Activated effector memory CD4-positive, alpha-beta T cell treated with Interleukin-2 at 50 U/mL for 16 hours (primary cell): ENCODE measurements around the gene LURAP1L.

ENCODE experiments used
- DNase-seq: peaks from one replicate; pipeline ENCODE4 v3.0.0-alpha.2; 2020

The LURAP1L gene

GRCh38 chr9:12777121-12778022 is 2.6 kb downstream of the LURAP1L start:
- DNase-seq = no peak

DNA sequence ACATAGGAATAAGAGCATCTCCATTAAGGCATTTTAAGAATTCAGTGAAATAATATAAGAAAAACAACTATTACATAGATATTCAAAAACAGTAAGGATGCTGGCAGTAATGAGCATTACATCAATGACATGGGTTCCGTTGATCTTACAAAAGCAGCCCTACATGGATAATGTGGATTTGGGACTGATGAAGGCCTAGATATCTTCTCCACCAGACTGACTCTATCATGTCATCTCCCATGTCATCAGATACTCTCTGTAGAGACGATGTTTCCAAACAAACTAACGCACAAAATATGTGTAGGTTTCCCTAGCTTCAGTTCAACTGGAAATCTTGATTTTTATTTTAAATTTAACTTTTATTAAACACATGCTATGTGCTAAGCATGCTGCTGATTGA is 3.6 kb downstream of the LURAP1L start:
- no peak for DNase-seq

DNA sequence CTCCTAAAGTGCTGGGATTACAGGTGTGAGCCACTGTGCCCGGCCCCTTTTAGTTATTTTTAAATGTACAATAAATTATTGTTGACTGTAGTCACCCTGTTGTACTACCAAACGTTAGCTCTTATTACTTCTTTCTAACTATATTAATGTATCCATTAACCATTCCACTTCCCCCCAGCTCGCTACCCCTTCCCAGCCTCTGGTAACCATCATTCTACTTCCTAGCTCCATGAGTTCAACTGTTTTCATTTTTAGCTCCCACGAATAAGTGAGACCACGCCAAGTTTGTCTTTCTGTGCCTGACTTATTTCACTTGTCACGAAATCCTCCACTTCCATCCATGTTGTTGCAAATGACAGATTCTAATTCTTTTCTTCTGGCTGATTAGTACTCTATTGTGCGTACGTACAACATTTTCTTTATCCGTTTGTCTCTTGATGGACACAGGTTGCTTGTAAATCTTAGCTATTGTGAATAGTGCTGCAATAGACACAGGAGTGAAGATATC is 6.5 kb downstream of the LURAP1L start:
- DNase-seq = no peak

DNA sequence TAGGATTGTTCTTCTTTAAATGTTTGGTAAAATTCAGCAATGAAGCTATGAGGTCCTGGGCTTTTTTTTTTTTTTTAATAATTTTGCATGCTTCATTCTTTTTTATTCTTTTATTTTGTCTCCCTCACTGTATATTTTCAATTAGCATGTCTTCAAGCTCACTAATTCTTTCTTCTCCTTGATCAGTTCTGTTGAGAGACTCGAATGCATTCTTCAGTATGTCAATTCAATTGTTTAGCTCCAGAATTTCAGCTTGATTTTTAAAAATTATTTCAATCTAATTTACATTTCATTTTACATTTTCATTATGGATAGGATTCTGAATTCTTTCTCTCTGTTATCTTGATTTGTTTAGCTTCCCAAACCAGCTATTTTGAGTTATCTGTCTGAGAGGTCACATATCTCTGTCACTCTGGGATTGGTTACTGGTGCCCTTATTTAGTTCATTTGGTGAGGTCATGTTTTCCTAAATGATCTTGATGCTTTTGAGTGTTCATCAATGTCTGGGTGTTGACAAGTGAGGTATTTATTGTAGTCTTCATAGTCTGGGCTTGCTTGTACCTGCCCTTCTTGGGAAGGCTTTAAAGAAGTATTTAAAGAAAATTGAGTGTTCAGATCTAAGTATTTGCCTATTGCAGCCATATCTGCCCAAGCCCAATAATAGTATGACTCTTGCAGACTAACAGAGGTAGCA is 9.1 kb downstream of the LURAP1L start:
- DNase-seq = no peak

DNA sequence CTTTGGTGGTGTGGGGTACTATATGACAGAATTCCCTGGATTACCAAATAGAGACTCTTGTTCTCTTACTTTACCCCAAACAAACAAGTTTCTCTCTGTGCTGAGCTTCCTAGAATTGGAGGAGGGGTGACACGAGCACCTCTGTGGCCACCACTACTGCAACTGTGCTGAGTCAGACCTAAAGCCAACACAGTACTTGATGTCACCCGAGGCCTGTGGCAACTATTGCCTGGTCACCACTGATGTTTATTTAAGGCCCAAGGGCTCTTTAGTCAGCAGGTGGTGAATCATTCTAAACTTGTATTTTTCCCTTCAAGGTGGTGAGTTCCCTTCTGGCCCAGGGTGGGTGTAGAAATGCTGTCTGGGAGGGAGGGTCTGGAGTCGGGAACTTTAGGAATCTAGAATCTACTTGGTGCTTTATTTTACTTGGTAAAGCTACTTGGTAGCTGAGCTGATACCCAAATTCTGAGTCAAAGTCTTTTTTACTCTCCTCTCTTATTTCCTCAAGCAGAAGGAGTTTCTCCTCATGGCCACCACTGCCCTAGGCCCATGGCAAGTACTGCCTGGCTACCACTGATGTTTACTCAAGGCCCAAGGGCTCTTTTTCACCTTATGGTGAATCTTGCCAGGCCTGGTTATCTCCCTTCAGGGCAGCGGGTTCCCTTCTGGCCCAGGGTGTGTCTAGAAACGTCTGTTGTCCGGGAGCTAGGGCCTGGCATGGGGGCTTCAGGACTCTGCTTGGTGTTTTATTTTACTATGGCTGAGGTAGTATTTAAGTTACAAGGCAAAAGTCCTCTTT is 9.8 kb downstream of the LURAP1L start:
- DNase-seq = no peak

DNA sequence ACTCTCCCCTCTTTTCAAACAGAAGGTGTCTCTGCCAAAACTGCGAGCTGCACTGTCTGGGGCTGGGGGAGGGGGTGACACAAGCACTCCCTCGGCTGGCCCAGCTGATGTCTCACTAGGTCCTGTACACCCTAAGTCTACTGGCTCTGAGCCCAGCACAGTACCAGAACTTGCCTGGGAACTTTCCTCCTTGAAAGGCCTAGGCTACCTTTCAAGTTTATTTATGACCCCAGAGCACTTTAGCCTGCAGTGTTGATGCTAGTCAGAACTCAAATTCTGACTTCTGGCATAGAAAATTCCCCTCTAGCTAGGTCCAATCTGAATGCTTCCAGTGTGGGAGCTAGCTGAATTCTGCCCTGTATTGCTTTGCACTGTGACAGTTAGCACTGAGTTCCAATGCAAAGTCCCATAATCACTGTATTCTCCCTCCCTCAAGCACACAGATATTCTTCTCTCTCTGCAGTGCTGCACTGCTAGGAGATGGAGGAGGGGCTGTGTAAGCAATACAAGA is 10.5 kb downstream of the LURAP1L start:
- DNase-seq = no peak

GRCh38 chr9:12785941-12786340 is 11.1 kb downstream of the LURAP1L start:
- DNase-seq = no peak

GRCh38 chr9:12790001-12790400 is 15.2 kb downstream of the LURAP1L start:
- no peak for DNase-seq

GRCh38 chr9:12790883-12791282 is 16.1 kb downstream of the LURAP1L start:
- DNase-seq = no peak

- no peak for DNase-seq
These were observed 19.4 kb downstream of the LURAP1L start for GRCh38 chr9:12794101-12794799.

DNA sequence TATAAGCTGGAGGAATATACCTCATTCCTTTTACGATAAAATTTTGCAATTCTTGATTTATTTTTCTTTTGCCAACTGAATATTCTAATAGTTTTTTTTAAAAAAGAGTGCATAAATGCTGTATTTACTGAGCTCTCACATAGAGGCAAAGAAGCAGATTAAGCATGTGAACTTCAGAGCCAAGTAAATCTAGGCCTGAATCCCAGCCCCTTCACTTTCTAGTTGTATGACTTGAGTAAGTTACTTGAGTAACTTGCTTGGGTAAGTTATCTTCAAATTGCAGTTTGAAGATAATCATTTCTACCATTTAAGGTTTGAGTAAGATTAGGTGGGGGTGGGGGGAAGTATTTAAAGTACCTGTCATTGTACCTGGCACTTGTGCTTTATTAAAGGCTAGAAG is 21.8 kb downstream of the LURAP1L start:
- no peak for DNase-seq

GRCh38 chr9:12797037-12797436 is 22.2 kb downstream of the LURAP1L start:
- DNase-seq = no peak

DNA sequence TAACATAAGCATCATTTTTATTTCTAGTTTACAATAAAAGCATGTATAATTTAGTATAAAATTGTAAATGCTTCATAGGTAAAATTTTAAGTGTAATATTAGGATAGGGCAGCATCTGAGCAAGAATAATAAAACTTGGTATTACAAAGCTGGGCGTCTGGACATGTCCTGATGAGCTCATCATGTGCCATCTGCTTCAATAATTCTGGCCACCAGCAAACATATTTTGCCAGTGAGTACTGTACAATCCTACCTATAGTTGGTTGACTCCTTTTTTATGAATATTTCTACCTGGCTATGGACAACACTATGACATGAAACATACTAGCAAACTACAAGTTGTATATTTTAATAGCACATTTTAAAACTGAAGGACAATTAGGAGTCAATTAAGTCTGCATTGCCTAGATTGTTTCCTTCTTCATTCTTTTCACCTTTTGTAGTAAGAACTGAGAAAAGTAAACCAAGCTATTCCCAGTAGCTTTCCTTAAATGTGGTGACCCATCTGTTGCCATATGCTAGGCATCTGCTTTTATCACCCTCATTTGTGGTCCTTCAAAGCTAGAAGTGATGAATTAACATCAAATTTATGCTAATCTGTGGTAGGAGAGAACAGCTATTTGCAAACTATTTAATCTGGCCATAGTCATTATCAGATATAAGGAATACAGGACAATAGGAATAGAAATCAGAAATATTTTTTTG is 23.4 kb downstream of the LURAP1L start:
- no peak for DNase-seq

DNA sequence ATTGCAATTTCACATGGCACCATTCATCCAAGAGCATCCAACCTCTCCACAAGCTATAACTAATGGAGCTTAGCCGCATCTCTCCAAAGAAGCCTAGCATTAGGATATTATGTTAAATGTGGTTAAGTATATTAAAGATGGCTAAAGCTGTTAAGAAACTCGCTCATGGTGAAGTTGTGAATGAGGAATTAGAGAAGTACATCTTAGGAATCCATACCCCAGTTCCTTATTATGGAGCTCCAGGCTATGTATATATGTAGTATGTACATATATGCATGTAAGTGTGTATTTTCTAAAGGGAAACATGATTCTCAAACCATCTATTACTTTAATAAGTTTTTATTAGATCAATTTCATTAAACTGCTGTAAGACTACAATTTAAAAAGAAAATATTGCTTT is 26.4 kb downstream of the LURAP1L start:
- DNase-seq = no peak

DNA sequence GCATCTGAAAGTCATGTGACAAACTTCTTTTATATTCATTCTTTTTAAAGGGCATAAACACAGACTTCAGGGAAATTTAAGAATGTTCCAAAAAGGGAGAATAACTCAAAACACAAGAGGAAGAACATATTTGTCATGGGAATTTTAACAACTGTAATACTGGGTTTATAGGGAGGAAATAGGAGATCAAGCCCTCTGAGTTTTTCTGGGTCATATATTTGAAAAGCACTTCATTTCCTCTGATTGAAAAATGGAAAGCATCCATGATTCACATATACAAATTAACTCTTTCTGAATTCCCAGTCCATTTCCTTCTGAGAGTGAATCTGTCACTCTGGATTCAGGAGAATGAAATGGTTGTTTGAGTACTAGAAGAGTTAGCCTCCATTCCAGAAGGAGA is 26.8 kb downstream of the LURAP1L start:
- DNase-seq = no peak

DNA sequence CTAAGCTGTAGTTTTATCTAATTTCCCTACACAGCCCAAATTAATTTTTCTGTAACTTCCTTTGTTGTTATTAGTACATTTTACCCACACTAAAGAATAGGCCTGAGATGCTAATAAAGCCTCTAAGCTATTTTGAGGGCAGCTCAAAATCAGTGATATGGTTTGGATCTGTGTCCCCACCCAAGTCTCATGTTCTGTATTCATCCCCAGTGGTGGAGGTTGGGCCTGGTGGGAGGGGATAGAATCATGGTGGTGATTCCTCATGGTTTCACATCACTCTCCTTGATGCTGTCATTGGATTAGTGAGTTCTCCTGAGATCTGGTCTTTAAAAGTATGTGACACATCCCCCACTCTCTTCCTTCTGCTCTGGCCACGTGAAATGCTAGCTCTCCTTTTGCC is 27.3 kb downstream of the LURAP1L start:
- DNase-seq = no peak

DNA sequence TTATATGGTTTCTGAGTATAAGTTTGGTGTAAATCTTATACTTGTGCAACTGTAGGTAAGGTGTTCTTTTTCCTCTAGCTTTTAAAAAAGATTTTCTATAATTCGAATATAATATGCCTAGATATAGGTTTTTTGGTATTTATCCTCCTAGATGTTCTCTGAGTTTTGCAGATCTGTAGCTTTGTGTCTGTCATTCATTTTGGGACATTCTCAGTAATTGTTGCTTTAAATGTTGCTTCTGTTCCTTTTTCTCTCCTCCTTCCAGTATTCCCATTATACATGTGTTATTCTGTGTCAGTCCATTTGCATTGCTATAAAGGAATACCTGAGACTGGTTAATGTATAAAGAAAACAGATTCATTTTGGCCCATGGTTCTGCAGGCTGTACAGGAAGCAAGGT is 33.7 kb downstream of the LURAP1L start:
- no peak for DNase-seq

DNA sequence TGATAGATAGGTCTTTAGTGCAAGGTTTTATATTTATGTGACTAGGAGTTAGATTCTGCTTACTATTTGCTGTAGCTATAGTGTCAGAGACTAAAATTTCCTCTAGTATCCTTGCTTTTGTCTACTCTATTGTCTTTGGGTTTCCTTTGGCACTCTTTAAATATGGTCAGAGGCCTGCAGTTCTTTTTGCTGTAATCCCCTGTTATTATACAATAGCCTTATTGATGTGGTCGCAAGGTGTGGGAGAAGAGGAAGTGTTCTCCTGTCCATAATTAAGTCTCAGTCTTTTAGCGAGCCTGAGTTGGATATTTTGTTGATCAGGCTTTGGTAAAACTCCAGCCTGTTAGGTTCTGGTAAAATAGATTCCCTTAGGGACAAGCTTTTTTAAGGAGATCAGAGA is 34.9 kb downstream of the LURAP1L start:
- no peak for DNase-seq

DNA sequence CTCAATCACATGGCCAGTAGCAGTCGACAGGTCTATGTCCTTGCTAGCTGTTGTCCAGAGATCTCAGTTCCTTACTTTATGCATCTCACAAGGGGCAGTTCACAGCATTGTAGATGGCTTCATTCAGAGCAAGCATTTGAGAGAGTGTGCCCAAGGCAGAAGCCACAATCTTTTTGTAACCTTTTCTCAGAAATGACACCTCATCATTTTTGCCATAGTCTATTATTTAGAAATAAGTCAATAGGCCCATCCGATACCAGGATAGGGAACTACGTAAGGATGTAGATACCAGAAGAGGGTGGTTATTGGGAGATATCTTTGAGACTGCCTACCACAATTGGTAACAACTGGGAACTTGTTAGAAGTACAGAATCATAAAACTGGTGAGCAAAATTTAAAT is 37.1 kb downstream of the LURAP1L start:
- DNase-seq = no peak

- DNase-seq = no peak
These were observed 37.9 kb downstream of the LURAP1L start for GRCh38 chr9:12812710-12813109.

GRCh38 chr9:12813533-12813932 is 38.7 kb downstream of the LURAP1L start:
- DNase-seq = no peak
